Breast epithelium (tissue), 3 donors: Measurements from ENCODE around the gene PPIB.

Source experiments
- POLR2A ChIP-seq: fragments of 450-650 bp; IDR thresholded peaks from one replicate; pipeline ENCODE4 v1.6.1; 2016; ENCODE audit warnings: antibody characterized with exemption, mild to moderate bottlenecking, moderate library complexity
- TF ChIP-seq, protein P1 (sequence below), 3 donors: fragments of 450-650 bp; IDR thresholded peaks; one replicate each; pipeline ENCODE4 v1.5.1; 2016 to 2017; ENCODE audit warnings: antibody characterized with exemption in 3 of 3, mild to moderate bottlenecking in 3 of 3, moderate library complexity in 3 of 3

DNA sequence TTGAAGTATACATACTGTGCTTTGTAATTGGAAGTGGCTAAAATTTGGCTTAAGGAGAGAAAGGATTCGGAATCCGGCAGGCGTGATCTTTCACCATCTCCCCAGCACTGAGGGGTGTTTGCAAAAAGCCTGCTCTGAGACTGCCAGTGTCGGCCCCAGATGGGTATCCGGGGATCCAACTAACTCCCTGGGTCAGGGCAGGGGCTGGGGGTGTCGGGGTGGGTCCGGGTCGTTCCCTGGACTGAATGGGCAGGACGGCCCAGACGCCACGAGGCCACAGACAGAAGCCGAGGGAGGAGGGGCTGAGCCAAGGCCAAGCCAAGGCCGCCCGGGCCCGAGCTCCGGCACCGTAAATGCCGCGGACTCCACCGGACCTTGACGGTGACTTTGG lies 349 bp downstream of the PPIB start:
- TF ChIP-seq, protein P1, sequence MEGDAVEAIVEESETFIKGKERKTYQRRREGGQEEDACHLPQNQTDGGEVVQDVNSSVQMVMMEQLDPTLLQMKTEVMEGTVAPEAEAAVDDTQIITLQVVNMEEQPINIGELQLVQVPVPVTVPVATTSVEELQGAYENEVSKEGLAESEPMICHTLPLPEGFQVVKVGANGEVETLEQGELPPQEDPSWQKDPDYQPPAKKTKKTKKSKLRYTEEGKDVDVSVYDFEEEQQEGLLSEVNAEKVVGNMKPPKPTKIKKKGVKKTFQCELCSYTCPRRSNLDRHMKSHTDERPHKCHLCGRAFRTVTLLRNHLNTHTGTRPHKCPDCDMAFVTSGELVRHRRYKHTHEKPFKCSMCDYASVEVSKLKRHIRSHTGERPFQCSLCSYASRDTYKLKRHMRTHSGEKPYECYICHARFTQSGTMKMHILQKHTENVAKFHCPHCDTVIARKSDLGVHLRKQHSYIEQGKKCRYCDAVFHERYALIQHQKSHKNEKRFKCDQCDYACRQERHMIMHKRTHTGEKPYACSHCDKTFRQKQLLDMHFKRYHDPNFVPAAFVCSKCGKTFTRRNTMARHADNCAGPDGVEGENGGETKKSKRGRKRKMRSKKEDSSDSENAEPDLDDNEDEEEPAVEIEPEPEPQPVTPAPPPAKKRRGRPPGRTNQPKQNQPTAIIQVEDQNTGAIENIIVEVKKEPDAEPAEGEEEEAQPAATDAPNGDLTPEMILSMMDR (IDR thresholded peaks at IDR 0.05): no peak
- TF ChIP-seq POLR2A: no peak
